Prostate gland (tissue), 2 donors: ENCODE measurements around the gene ZNF324. TPM values are rescaled to one million over a fixed set of nuclear protein-coding genes. Genes with fewer than 3 reads are reported as not detected.
A peak's percentile ranks its signal among the peaks of the same experiment; 100 is the strongest.
"Not testable (repeated sequence)": the region's sequence is repeated elsewhere in the genome, so short reads cannot be mapped to it uniquely, and the experiment has no call there.

Source experiments
- DNase-seq: peaks from one replicate; pipeline ENCODE4 v3.0.0-alpha.2; 2019; ENCODE audit warnings: low spot score
- H3K27ac ChIP-seq, 2 donors: fragments of 200-600 bp; sonication (generic); 2 replicates each; pipeline ENCODE4 v1.5.1; 2017 to 2019
- H3K27me3 ChIP-seq: fragments of 200-600 bp; sonication (generic); replicated peaks from 2 replicates; pipeline ENCODE4 v1.5.1; 2019; ENCODE audit not compliant: insufficient read depth
- H3K36me3 ChIP-seq, 2 donors: fragments of 200-600 bp; sonication (generic); 1 replicate in 1 of 2; 2 replicates in 1 of 2; pipeline versions ENCODE4 v1.5.1 to v1.8.1; 2017 to 2019
- H3K4me1 ChIP-seq: fragments of 200-600 bp; sonication (generic); replicated peaks from 2 replicates; pipeline ENCODE4 v1.5.1; 2019
- H3K4me3 ChIP-seq, 2 donors: fragments of 200-600 bp; sonication (generic); 2 replicates each; pipeline ENCODE4 v1.5.1; 2017 to 2019
- H3K9me3 ChIP-seq: fragments of 200-600 bp; sonication (generic); 2 replicates; pipeline ENCODE4 v1.5.1; 2017
- CTCF ChIP-seq, 4 experiments: fragments of 200-600 bp in 2 of 4; fragments of 450-650 bp in 2 of 4; sonication (generic) in 2 of 4; IDR thresholded peaks; 1 replicate in 3 of 4; 2 replicates in 1 of 4; pipeline ENCODE4 v1.5.1; 2016 to 2019; ENCODE audit warnings: antibody characterized with exemption in 4 of 4, mild to moderate bottlenecking in 2 of 4, moderate library complexity in 2 of 4
- POLR2A ChIP-seq: fragments of 450-650 bp; IDR thresholded peaks from one replicate; pipeline ENCODE4 v1.6.1; 2016; ENCODE audit warnings: antibody characterized with exemption, mild to moderate bottlenecking
- POLR2AphosphoS5 ChIP-seq: sonication (generic); formaldehyde crosslinking; IDR thresholded peaks from one replicate; pipeline ENCODE4 v1.6.1; 2017; ENCODE audit warnings: antibody characterized with exemption
- WGBS: methylation state at CpG from one replicate; pipeline ENCODE4 v1.1.5; 2018; 5-methylcytosine and 5-hydroxymethylcytosine counted together
- intact Hi-C: fragments of 100-400 bp; cut with DNase I; formaldehyde crosslinking; loops from one replicate; pipeline ENCODE4 v1.14.2; 2022
- total RNA-seq, 2 donors: library from RNA; depleted of rRNA; stranded (reverse); fragments of >200 nt; gene quantifications; one replicate each; pipeline ENCODE4 v1.1.0, GENCODE V29; 2016

Gene ZNF324
- total RNA-seq, 2 donors from 2014 or later = 22.9 to 27.1 TPM

GRCh38 chr19:58500242-58500641 is 33.4 kb downstream of the ZNF324 start:
- no peaks in the 10 kb centered on the region for H3K36me3 ChIP-seq
- no peaks in the 10 kb centered on the region for H3K4me1 ChIP-seq
- TF ChIP-seq CTCF (IDR thresholded peaks at IDR 0.05) (no peak), POLR2A (no peak), POLR2AphosphoS5 (no peak)
- H3K27me3 ChIP-seq = no peaks in the 10 kb centered on the region
- H3K4me3 ChIP-seq = peak overlapping the region; percentile 39 to 46
- no peak for DNase-seq
- intact Hi-C loops = no loop called here
- H3K9me3 ChIP-seq = no peaks in the 10 kb centered on the region
- WGBS = 92% methylated on average over 8 of the region's 14 CpGs
- no peak overlapping the region for H3K27ac ChIP-seq

GRCh38 chr19:58507602-58508223 is 40.8 kb downstream of the ZNF324 start:
- H3K36me3 ChIP-seq, H3K27ac ChIP-seq, DNase-seq, H3K4me3 ChIP-seq, H3K9me3 ChIP-seq, intact Hi-C loops, H3K27me3 ChIP-seq, H3K4me1 ChIP-seq: not testable (repeated sequence)
- 77% methylated on average over 8 of the region's 8 CpGs for WGBS

- TF ChIP-seq POLR2AphosphoS5 (no peak), POLR2A (no peak), CTCF (IDR thresholded peaks at IDR 0.05) (no peak)
- H3K4me3 ChIP-seq = no peak overlapping the region
- H3K27me3 ChIP-seq = no peaks in the 10 kb centered on the region
- intact Hi-C loops = no loop called here
- DNase-seq = no peak
- no peak overlapping the region for H3K27ac ChIP-seq
- no peaks in the 10 kb centered on the region for H3K4me1 ChIP-seq
- H3K36me3 ChIP-seq = no peaks in the 10 kb centered on the region
- no peaks in the 10 kb centered on the region for H3K9me3 ChIP-seq
- 84% methylated on average over 11 of the region's 11 CpGs for WGBS
Observed at GRCh38 chr19:58509731-58510083, 42.8 kb downstream of the ZNF324 start.

- no peaks in the 10 kb centered on the region for H3K4me1 ChIP-seq
- 88% methylated on average over 8 of the region's 8 CpGs for WGBS
- H3K36me3 ChIP-seq = no peaks in the 10 kb centered on the region
- intact Hi-C loops = no loop called here
- no peak overlapping the region for H3K27ac ChIP-seq
- TF ChIP-seq POLR2AphosphoS5 (no peak), POLR2A (no peak), CTCF (IDR thresholded peaks at IDR 0.05) (no peak)
- no peak for DNase-seq
- H3K9me3 ChIP-seq = no peaks in the 10 kb centered on the region
- no peak overlapping the region for H3K4me3 ChIP-seq
- H3K27me3 ChIP-seq = no peaks in the 10 kb centered on the region
Observed at GRCh38 chr19:58510084-58510862, 43.4 kb downstream of the ZNF324 start.

GRCh38 chr19:58511353-58512208 is 44.7 kb downstream of the ZNF324 start, which contains the start of gene SLC27A5:
Gene SLC27A5, minus strand, starts transcription at chr19:58511992. Its CDS starts 37 bp downstream, at chr19:58511955.
- Histone ChIP-seq H3K9me3 (no peaks in the 10 kb centered on the region), H3K27ac (no peak within 1 kb of the TSS), H3K4me3 (no peak within 1 kb of the TSS), H3K36me3 (peaks cover 0 to 6% of the 10 kb centered on the region in 2 donors), H3K27me3 (no peaks in the 10 kb centered on the region), H3K4me1 (no peaks in the 10 kb centered on the region)
- no peak for TF ChIP-seq POLR2AphosphoS5
- no peak for TF ChIP-seq CTCF (IDR thresholded peaks at IDR 0.05)
- no peak for TF ChIP-seq POLR2A
- intact Hi-C loops = no loop called here
- DNase-seq = no peak
- 88% methylated on average over 20 of the region's 25 CpGs for WGBS
